NOMO-1 treated with DMSO at 0.1 percent for 48 hours (cell line): ENCODE results near the gene LGALS3BP.
A peak's percentile ranks its signal among the peaks of the same experiment; 100 is the strongest.
"Not testable (repeated sequence)": the region's sequence is repeated elsewhere in the genome, so short reads cannot be mapped to it uniquely, and the experiment has no call there.

ENCODE experiments used
- DNase-seq: peaks from one replicate; lab custom pipeline; 2025; ENCODE audit not compliant: unreplicated experiment; lab: John Stamatoyannopoulos, UW

LGALS3BP gene

DNA sequence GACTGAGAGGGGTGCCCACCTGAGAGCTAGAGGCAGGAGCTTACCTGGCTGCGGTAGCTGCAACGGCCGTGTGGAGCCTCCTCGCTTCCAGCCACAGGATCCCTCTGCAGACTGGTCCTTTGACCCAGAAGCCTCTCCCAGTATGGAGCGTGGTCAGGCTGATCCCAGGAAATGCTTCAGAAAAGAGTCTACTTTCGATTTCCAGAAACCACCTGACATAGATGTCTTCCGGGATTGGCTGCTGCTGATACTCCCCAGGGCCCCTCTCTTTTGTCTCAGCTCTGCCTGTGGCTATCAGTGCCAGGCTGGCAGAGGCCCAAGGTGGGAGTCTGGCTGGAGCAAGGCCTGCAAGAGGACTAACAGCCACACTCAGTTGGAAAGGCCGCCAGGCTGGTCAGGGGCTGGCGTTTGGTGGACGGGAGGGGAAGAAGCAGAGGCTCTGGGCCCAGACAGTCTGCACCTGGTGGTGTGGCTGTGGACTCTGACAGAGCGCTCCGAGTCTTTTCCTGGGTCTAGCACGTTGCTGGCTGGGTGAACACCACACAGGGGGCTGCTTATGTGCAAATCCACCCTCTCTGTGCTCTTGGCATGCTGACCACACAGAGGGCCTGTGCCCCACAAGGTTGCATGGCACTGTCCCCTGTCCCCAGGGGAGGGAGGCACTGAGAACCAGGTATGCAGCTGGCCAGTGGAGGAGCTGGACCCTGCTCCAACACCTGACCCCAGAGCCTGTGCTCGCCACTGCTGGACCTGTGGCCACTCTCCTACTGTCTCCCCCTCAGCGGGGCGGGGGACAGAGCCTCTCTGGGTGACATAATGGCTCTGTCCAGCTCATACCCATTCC, at the start of gene LGALS3BP:
Gene LGALS3BP, minus strand, starts transcription at position 144 of the 844 bp plus-strand sequence. CDS start 2,732 bp downstream, outside the sequence.
- no peak for DNase-seq

GRCh38 chr17:79028496-79029326, 49.0 kb upstream of the LGALS3BP start:
- DNase-seq, result no peak

GRCh38 chr17:79027925-79028491, 48.3 kb upstream of the LGALS3BP start:
- DNase-seq, result no peak

GRCh38 chr17:79027274-79027924, 47.7 kb upstream of the LGALS3BP start:
- DNase-seq, result no peak

DNA sequence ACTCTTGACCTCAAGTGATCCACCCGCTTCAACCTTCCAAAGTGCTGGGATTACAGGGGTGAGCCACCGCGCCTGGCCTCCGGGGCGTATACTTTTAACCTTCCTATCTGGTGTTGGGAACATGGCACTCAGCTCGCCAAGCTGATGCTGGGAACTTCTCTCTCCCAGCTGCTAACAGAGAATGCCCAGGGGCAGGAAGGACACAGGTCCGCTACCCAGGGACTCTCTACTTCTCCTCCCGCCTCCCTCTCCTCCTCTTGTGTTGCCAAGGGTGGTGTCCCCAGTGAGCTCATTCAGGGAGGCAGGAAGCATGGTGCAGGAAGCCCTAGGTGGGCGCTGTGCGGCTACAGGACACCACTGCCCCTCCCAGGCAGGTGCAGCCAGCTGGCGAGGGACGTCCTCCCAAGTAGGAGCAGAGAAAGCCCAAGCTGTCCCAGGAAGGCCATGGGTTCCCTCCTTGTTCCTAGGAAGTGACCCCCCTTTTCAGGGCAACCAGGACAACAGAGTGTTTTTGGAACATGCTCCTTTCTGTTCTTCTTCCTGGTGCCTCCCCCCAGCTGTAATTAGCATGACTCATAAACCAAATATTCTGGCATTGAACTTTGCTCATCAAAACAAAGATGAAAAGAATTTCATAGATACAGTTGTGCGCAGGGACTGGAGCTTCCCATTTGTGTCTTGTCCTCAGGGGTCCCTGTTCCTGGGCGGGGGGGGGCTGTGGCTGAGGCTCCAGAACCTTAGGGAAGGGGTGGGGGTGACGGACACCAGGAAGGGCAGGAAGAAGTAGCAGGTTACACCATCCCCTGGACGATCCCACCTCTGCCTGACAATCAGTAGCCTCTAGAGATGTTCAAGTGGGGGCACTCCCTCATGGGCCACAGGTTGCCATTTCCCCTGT, 46.9 kb upstream of the LGALS3BP start:
- no peak for DNase-seq

- DNase-seq, result no peak
Measured at GRCh38 chr17:79024901-79025737, 45.4 kb upstream of the LGALS3BP start.

- no peak for DNase-seq
Measured at GRCh38 chr17:79023886-79024771, 44.4 kb upstream of the LGALS3BP start, which contains the start of gene C1QTNF1. Gene C1QTNF1 (plus strand): TSS chr17:79024169. CDS start chr17:79043969, 19,800 bp downstream.

DNA sequence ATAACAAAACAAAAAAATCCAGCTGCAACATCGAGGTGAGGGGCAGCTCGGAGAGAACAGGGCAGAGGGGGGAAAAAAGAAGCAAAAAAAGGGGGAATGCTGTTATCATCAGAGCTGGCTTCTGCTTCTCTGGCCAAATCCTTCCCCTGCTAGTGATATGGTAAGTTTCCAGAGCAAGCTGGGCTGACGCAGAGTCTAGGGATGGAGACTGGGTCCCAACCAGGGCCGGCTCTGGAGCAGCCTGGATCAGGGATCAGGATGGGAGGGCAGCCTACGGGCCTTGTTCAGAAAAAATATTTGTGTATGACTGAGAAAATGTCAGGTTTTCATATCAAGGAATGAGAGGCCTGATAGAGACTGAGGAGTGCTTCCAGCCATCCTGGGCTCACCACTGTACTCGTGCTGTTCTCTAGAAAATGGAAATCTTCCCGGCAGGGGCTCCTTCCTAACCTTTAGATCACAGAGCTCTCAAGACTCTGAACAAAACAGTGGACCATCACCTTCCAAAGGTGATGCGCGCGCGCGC, 43.5 kb upstream of the LGALS3BP start:
- DNase-seq, result no peak

GRCh38 chr17:79022507-79022991, 42.8 kb upstream of the LGALS3BP start:
- no peak for DNase-seq

DNA sequence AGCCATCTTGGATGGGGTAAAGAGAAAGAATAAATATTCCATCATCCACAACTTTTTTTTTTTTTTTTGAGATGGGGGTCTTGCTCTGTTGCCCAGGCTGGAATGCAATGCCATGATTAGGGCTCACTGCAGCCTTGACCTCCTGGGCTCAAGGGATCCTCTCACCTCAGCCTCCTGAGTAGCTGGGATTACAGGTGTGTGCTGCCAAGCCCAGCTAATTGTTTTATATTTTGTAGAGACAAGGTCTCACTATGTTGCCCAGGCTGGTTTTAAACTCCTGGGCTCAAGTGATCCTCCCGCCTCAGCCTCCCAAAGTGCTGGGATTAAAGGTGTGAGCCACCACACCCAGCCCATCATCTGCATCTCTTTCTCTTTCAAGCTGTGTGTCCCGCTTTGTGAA, 42.2 kb upstream of the LGALS3BP start:
- DNase-seq, result not testable (repeated sequence)

DNA sequence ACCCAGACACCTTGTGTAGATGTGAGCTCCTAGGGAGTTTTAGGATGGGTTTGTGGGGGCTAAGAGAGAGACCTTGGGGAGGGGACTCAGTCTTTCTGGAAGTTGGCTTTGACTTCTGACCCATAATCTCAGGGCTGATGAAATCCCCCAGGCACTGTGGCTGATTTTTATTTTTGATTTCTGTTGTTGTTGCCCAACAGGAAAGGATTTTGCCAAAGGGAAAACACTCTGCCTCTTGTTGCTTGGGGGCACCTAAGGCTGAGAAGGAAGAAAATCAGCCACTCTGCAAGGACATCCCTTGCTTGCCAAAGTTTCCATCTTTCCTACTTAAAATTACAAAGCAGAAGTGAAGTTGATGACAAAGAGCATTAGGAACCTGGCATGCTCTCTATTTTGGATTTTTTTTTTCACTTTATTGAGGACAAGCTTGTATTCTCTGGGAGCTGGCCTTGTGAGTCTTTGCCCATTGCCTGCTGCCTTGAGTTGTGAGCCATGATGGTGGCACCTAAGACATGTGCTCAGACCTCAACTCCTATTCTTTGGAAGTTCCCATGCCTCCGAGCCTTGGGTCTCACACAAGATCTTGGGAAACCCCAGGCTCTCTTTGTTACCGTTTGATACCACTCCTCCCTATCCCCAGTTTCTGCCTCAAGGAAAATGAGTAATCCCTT, 41.0 kb upstream of the LGALS3BP start:
- DNase-seq, result no peak

DNA sequence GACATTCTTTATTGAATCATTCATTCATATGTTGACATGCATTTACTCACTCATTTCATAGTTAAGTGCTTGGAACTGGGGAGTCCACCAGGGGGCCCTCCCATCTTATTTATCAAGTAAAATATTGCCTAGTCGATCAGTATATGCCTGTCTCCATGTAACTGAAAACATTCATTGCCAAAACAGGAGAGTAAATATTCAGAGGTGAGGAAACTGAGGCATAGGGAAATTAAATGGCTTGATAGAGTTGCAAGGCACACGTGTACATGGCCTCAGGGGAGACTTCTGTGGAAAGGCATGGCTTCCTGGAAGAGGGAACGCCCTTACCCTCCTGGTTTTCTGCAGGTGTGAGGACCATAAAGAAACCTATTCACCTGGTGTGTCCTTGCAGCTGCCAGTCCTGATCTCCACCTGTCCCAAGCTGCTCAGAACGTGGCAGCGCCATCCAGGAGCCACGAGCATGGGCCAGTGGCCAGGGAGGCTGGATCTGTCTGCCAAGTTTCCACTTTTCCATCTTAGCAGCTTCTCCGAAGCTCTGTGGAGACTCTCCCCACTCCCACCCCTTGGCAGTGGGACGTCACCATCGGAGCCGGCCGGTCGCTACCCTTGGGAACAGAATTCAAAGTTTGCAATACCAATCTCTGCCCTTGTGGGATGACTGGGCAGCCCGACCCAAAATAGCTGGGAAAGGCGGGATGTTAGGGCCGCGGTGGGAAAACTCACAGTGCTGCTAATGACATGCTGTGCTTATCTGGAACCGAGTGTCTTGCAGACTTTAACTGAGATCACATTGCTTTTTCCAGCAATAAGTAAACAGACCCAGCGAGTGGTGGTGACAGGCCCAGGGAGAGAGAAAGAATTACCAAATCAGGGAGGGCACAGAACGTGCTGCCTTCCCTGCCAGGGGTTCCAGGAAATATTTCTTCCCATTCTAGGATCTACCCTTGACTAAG, 40.2 kb upstream of the LGALS3BP start:
- peak; percentile 70 for DNase-seq

GRCh38 chr17:79019261-79019631, 39.5 kb upstream of the LGALS3BP start:
- DNase-seq, result no peak

- DNase-seq, result no peak
Measured at GRCh38 chr17:79018370-79018695, 38.6 kb upstream of the LGALS3BP start.

- no peak for DNase-seq
Measured at GRCh38 chr17:79017546-79018369, 38.0 kb upstream of the LGALS3BP start.
